ENCODE results near the gene CRLF1. TPM values are rescaled to one million over a fixed set of nuclear protein-coding genes. Genes with fewer than 3 reads are reported as not detected.
"Not testable (repeated sequence)": the region's sequence is repeated elsewhere in the genome, so short reads cannot be mapped to it uniquely, and the experiment has no call there.

The CRLF1 gene
- total RNA-seq, 2 donors from 2014 or later = 10.4 to 10.5 TPM

- Mint-ChIP-seq H3K27me3 (ENCODE audit: insufficient read depth) (no peaks in the 10 kb centered on the region), H3K9me3 (no peaks in the 10 kb centered on the region), H3K4me1 (peaks cover 16% of the 10 kb centered on the region), H3K27ac (peak overlapping the region; percentile 79), H3K4me3 (peak overlapping the region; percentile 53), H3K36me3 (ENCODE audit: low read depth) (peaks cover 5% of the 10 kb centered on the region)
- Histone ChIP-seq H3K9ac (ENCODE audit: extremely low read depth, low read length, poor library complexity, severe bottlenecking) (peak overlapping the region; percentile 59), H3K4me1 (ENCODE audit: control insufficient read depth, insufficient read depth, low read length) (peaks cover 3% of the 10 kb centered on the region), H3K27ac (ENCODE audit: low read depth, low read length) (no peak overlapping the region), H3K27me3 (ENCODE audit: control insufficient read depth, insufficient read depth, low read length, poor library complexity, severe bottlenecking) (no peaks in the 10 kb centered on the region), H3K36me3 (ENCODE audit: control insufficient read depth, insufficient read depth, low read length) (peaks cover 9% of the 10 kb centered on the region), H3K4me3 (ENCODE audit: low read length) (peak overlapping the region; percentile 72), H3K9me3 (ENCODE audit: control insufficient read depth, low read length) (no peaks in the 10 kb centered on the region)
- DNase-seq = peak; percentile 85
- no peak for TF ChIP-seq CTCF (conservative IDR thresholded peaks at IDR 0.05)
- 36% methylated on average over 14 to 21 of the region's 25 CpGs for WGBS, 2 experiments (ENCODE audit: insufficient coverage in 1 of 2, insufficient read length in 1 of 2)
These were observed 13.1 kb downstream of the CRLF1 start for GRCh38 chr19:18593367-18594095.

- H3K36me3 ChIP-seq (ENCODE audit: control insufficient read depth, insufficient read depth, low read length); H3K9me3 ChIP-seq (ENCODE audit: control insufficient read depth, low read length); H3K36me3 Mint-ChIP-seq (ENCODE audit: low read depth); H3K9me3 Mint-ChIP-seq; H3K9ac ChIP-seq (ENCODE audit: extremely low read depth, low read length, poor library complexity, severe bottlenecking); H3K27ac ChIP-seq (ENCODE audit: low read depth, low read length); H3K27me3 ChIP-seq (ENCODE audit: control insufficient read depth, insufficient read depth, low read length, poor library complexity, severe bottlenecking); H3K4me1 ChIP-seq (ENCODE audit: control insufficient read depth, insufficient read depth, low read length); H3K4me3 ChIP-seq (ENCODE audit: low read length); H3K27me3 Mint-ChIP-seq (ENCODE audit: insufficient read depth): not testable (repeated sequence)
- WGBS, 2 experiments (ENCODE audit: insufficient coverage in 1 of 2, insufficient read length in 1 of 2) = 87 to 95% methylated on average over 5 of the region's 5 CpGs
- Mint-ChIP-seq H3K4me1 (peaks cover 22% of the 10 kb centered on the region), H3K27ac (peak overlapping the region; percentile 58), H3K4me3 (peak overlapping the region; percentile 53)
- peak; percentile 38 for DNase-seq
These were observed 13.9 kb downstream of the CRLF1 start for GRCh38 chr19:18592732-18593131.

GRCh38 chr19:18591735-18592385 lies 14.7 kb downstream of the CRLF1 start:
- H3K36me3 Mint-ChIP-seq (ENCODE audit: low read depth) = peaks cover 5% of the 10 kb centered on the region
- H3K4me1 Mint-ChIP-seq = peaks cover 22% of the 10 kb centered on the region
- H3K4me1 ChIP-seq (ENCODE audit: control insufficient read depth, insufficient read depth, low read length) = peaks cover 3% of the 10 kb centered on the region
- no peak overlapping the region for H3K4me3 ChIP-seq (ENCODE audit: low read length)
- no peak overlapping the region for H3K27ac Mint-ChIP-seq
- H3K9me3 Mint-ChIP-seq = no peaks in the 10 kb centered on the region
- H3K9me3 ChIP-seq (ENCODE audit: control insufficient read depth, low read length) = no peaks in the 10 kb centered on the region
- no peak for TF ChIP-seq CTCF (conservative IDR thresholded peaks at IDR 0.05)
- H3K4me3 Mint-ChIP-seq = no peak overlapping the region
- no peaks in the 10 kb centered on the region for H3K27me3 ChIP-seq (ENCODE audit: control insufficient read depth, insufficient read depth, low read length, poor library complexity, severe bottlenecking)
- DNase-seq = no peak
- WGBS, 2 experiments (ENCODE audit: insufficient coverage in 1 of 2, insufficient read length in 1 of 2) = 95% methylated on average over 20 to 22 of the region's 22 CpGs
- H3K36me3 ChIP-seq (ENCODE audit: control insufficient read depth, insufficient read depth, low read length) = peaks cover 9% of the 10 kb centered on the region
- no peaks in the 10 kb centered on the region for H3K27me3 Mint-ChIP-seq (ENCODE audit: insufficient read depth)
- H3K9ac ChIP-seq (ENCODE audit: extremely low read depth, low read length, poor library complexity, severe bottlenecking) = no peak overlapping the region
- no peak overlapping the region for H3K27ac ChIP-seq (ENCODE audit: low read depth, low read length)
